Muscle layer of duodenum (tissue), 2 donors: ENCODE data around the gene STEAP2.

Experiments
- H3K27ac ChIP-seq: one replicate; pipeline ENCODE4 v1.7.0; 2013; ENCODE audit warnings: mild to moderate bottlenecking, low read length
- H3K27me3 ChIP-seq: one replicate; pipeline ENCODE4 v1.7.0; 2013; ENCODE audit warnings: low read depth, mild to moderate bottlenecking, control low read depth, low read length
- H3K36me3 ChIP-seq, 2 donors: one replicate each; pipeline ENCODE4 v1.7.0; 2013; ENCODE audit warnings: low read length in 2 of 2, control low read depth in 1 of 2, mild to moderate bottlenecking in 1 of 2; ENCODE audit not compliant: insufficient read depth in 2 of 2, control insufficient read depth in 1 of 2
- H3K4me1 ChIP-seq, 2 donors: one replicate each; pipeline ENCODE4 v1.7.0; 2013; ENCODE audit warnings: low read length in 2 of 2, mild to moderate bottlenecking in 2 of 2, control low read depth in 1 of 2, moderate library complexity in 1 of 2; ENCODE audit not compliant: insufficient read depth in 2 of 2, control insufficient read depth in 1 of 2
- H3K4me3 ChIP-seq, 2 donors: one replicate each; pipeline ENCODE4 v1.7.0; 2013; ENCODE audit warnings: low read length in 2 of 2, low read depth in 1 of 2, mild to moderate bottlenecking in 1 of 2
- H3K9me3 ChIP-seq, 2 donors: one replicate each; pipeline ENCODE4 v1.7.0; 2013; ENCODE audit warnings: low read length in 2 of 2, control low read depth in 1 of 2, mild to moderate bottlenecking in 1 of 2; ENCODE audit not compliant: control insufficient read depth in 1 of 2
- donor health status: healthy.

STEAP2 gene

DNA sequence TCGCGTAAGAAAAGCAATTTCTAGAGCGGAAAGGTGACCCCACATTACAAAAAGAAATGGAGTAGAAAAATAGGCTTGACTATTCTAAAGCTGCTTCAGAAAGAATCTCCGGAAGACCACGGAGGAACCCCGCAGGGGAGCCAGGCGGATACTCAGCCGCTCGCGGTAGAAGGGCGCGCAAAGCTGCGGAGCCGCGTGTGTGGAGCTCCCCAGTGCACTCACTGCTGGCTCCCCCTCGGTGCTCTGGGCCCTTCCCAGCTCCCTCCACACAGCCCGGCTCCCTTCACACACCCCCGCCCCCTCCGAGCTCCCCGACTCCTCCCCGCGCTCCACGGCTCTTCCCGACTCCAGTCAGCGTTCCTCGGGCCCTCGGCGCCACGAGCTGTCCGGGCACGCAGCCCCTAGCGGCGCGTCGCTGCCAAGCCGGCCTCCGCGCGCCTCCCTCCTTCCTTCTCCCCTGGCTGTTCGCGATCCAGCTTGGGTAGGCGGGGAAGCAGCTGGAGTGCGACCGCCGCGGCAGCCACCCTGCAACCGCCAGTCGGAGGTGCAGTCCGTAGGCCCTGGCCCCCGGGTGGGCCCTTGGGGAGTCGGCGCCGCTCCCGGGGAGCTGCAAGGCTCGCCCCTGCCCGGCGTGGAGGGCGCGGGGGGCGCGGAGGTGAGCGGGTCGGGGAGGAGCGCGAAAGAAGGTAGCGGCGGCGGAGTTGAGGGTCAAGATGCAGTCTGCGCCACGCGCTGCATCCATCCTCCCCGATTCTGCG lies at the start of gene STEAP2:
Gene STEAP2, plus strand, starts transcription at position 350 of the 758 bp plus-strand sequence. CDS start 13,343 bp downstream, outside the sequence.
- Histone ChIP-seq H3K36me3 (no peaks in the 10 kb centered on the region), H3K4me3 (peak within 1 kb of the TSS; percentile 78 to 91), H3K4me1 (peaks cover 0 to 4% of the 10 kb centered on the region in 2 donors), H3K27me3 (no peaks in the 10 kb centered on the region), H3K9me3 (no peaks in the 10 kb centered on the region), H3K27ac (peak within 1 kb of the TSS; percentile 99)

- Histone ChIP-seq H3K27ac (no peak overlapping the region), H3K27me3 (no peaks in the 10 kb centered on the region), H3K9me3 (no peaks in the 10 kb centered on the region), H3K36me3 (peaks cover 0 to 4% of the 10 kb centered on the region in 2 donors), H3K4me1 (no peaks in the 10 kb centered on the region), H3K4me3 (no peak overlapping the region)
These were observed 48.0 kb upstream of the STEAP2 start for GRCh38 chr7:90163534-90163933.

- no peaks in the 10 kb centered on the region for H3K9me3 ChIP-seq
- no peak overlapping the region for H3K4me3 ChIP-seq
- no peaks in the 10 kb centered on the region for H3K27me3 ChIP-seq
- H3K4me1 ChIP-seq: no peaks in the 10 kb centered on the region
- H3K36me3 ChIP-seq: peaks cover 0 to 4% of the 10 kb centered on the region in 2 donors
- H3K27ac ChIP-seq: no peak overlapping the region
These were observed 45.8 kb upstream of the STEAP2 start for GRCh38 chr7:90165724-90166123.

DNA sequence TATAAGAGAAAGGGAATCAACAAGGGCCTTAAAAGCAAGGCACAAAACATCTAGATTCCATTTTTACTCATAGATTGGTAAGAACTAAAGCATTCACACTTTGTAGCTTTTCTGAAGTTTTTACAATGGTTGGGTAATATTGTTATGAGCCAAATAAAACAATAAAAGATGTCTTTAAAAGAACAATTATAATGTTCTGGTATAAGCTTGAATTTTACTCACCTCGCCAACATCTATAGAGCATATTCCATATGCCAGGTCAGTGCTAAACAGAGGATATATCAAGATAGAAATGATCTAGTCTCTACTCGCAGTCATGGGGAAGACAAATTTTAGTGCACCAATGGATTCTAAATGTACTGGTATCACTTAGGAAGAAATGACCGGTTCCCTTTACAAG lies 45.4 kb upstream of the STEAP2 start:
- Histone ChIP-seq H3K27me3 (no peaks in the 10 kb centered on the region), H3K27ac (no peak overlapping the region), H3K36me3 (peaks cover 0 to 4% of the 10 kb centered on the region in 2 donors), H3K4me1 (no peaks in the 10 kb centered on the region), H3K9me3 (no peaks in the 10 kb centered on the region), H3K4me3 (no peak overlapping the region)

GRCh38 chr7:90167361-90167760 lies 44.2 kb upstream of the STEAP2 start:
- H3K27me3 ChIP-seq: no peaks in the 10 kb centered on the region
- no peaks in the 10 kb centered on the region for H3K9me3 ChIP-seq
- peaks cover 0 to 4% of the 10 kb centered on the region in 2 donors for H3K36me3 ChIP-seq
- H3K27ac ChIP-seq: no peak overlapping the region
- no peak overlapping the region for H3K4me3 ChIP-seq
- H3K4me1 ChIP-seq: no peaks in the 10 kb centered on the region

DNA sequence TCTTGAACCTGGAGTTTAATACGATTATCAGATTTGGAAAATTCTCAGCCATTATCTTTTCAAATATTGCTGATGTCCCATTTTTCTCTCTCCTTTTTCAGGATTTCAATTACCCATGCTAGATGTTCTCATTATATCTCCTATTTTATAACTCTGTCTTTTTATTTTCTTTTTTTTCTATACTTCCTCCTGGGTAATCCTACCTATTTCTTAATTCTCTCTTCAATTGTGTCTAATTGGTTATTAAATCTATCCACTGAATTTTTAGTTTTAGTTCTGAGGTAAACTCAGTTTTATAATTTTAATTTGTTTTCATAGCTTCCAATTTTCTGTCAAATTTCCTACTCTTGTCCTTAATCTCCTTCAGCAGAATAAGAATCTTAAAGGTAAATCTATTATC lies 41.6 kb upstream of the STEAP2 start:
- H3K27ac ChIP-seq: no peak overlapping the region
- no peaks in the 10 kb centered on the region for H3K36me3 ChIP-seq
- no peaks in the 10 kb centered on the region for H3K27me3 ChIP-seq
- H3K4me1 ChIP-seq: no peaks in the 10 kb centered on the region
- H3K9me3 ChIP-seq: no peaks in the 10 kb centered on the region
- no peak overlapping the region for H3K4me3 ChIP-seq

DNA sequence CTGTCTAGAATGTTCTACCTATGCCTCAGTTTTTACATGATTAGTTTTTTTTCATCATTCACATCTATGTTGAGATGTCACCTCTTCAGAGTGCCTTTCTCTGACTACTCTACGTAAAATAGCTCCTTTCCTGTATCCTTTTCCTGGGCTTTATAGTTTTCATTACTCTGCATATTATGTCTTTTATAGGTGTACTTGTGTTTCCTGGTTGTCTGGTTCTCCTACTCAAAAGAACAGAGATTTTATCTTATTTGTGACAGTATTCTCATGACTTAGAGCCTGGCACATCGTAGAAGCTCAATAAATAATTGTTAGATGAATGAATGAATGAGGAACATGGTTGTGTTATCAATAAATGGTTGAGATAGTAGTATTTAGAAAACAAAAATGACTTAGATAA lies 39.4 kb upstream of the STEAP2 start:
- Histone ChIP-seq H3K36me3 (no peaks in the 10 kb centered on the region), H3K27me3 (no peaks in the 10 kb centered on the region), H3K4me3 (no peak overlapping the region), H3K4me1 (no peaks in the 10 kb centered on the region), H3K27ac (no peak overlapping the region), H3K9me3 (no peaks in the 10 kb centered on the region)

DNA sequence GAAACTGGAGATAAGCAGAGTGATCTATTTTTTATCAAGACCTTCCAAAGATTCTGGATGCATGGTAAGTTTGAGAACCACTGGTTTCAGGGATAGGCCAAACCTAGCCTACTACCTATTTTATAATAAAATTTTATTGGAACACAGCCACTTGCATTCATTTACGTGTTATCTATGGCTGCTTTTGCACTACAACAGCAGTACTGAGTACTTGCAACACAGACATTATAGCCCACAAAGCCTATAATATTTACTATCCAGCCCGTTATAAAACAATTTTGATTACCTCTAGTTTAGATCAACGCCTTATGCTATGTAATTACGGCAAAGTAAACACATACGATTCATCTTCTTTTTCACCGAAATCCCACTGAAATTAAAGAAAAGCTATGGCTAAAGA lies 38.9 kb upstream of the STEAP2 start:
- Histone ChIP-seq H3K4me3 (no peak overlapping the region), H3K27ac (no peak overlapping the region), H3K36me3 (no peaks in the 10 kb centered on the region), H3K9me3 (no peaks in the 10 kb centered on the region), H3K4me1 (no peaks in the 10 kb centered on the region), H3K27me3 (no peaks in the 10 kb centered on the region)

- Histone ChIP-seq H3K4me1 (no peaks in the 10 kb centered on the region), H3K4me3 (no peak overlapping the region), H3K36me3 (no peaks in the 10 kb centered on the region), H3K9me3 (no peaks in the 10 kb centered on the region), H3K27ac (no peak overlapping the region), H3K27me3 (no peaks in the 10 kb centered on the region)
These were observed 38.3 kb upstream of the STEAP2 start for GRCh38 chr7:90173127-90173844.

- Histone ChIP-seq H3K27me3 (no peaks in the 10 kb centered on the region), H3K27ac (no peak overlapping the region), H3K4me1 (no peaks in the 10 kb centered on the region), H3K4me3 (no peak overlapping the region), H3K9me3 (no peaks in the 10 kb centered on the region), H3K36me3 (no peaks in the 10 kb centered on the region)
These were observed 35.9 kb upstream of the STEAP2 start for GRCh38 chr7:90175667-90176066.

- H3K4me3 ChIP-seq: no peak overlapping the region
- H3K9me3 ChIP-seq: no peaks in the 10 kb centered on the region
- H3K27me3 ChIP-seq: no peaks in the 10 kb centered on the region
- no peaks in the 10 kb centered on the region for H3K36me3 ChIP-seq
- no peak overlapping the region for H3K27ac ChIP-seq
- no peaks in the 10 kb centered on the region for H3K4me1 ChIP-seq
These were observed 35.3 kb upstream of the STEAP2 start for GRCh38 chr7:90176195-90176594.
